GM21529 (cell line): Measurements from ENCODE around the gene NIPBL.
"Not testable (repeated sequence)": the region's sequence is repeated elsewhere in the genome, so short reads cannot be mapped to it uniquely, and the experiment has no call there.

Experiments used
- ATAC-seq: cut with Tn5 transposase; IDR thresholded peaks from one replicate; pipeline ENCODE4 v1.9.1; 2021; ENCODE audit not compliant: unreplicated experiment

Gene NIPBL

GRCh38 chr5:36878392-36879082 is 2.0 kb downstream of the NIPBL start:
- ATAC-seq = no peak

- ATAC-seq = no peak
Observed at GRCh38 chr5:36879274-36880033, 2.9 kb downstream of the NIPBL start.

GRCh38 chr5:36880761-36881160 is 4.2 kb downstream of the NIPBL start:
- no peak for ATAC-seq

GRCh38 chr5:36881304-36881703 is 4.7 kb downstream of the NIPBL start:
- ATAC-seq = no peak

GRCh38 chr5:36881807-36882206 is 5.2 kb downstream of the NIPBL start:
- no peak for ATAC-seq

- peak; percentile 58 for ATAC-seq
Observed at GRCh38 chr5:36882250-36882649, 5.7 kb downstream of the NIPBL start.

GRCh38 chr5:36883894-36884462 is 7.4 kb downstream of the NIPBL start:
- ATAC-seq = no peak

GRCh38 chr5:36885149-36885548 is 8.6 kb downstream of the NIPBL start:
- ATAC-seq = no peak

GRCh38 chr5:36885566-36886485 is 9.3 kb downstream of the NIPBL start:
- no peak for ATAC-seq

GRCh38 chr5:36886791-36887190 is 10.2 kb downstream of the NIPBL start:
- ATAC-seq = no peak

- no peak for ATAC-seq
Observed at GRCh38 chr5:36887532-36887931, 11.0 kb downstream of the NIPBL start.

- ATAC-seq = no peak
Observed at GRCh38 chr5:36888303-36888702, 11.7 kb downstream of the NIPBL start.

GRCh38 chr5:36889264-36889663 is 12.7 kb downstream of the NIPBL start:
- ATAC-seq = no peak

- no peak for ATAC-seq
Observed at GRCh38 chr5:36891266-36891665, 14.7 kb downstream of the NIPBL start.

GRCh38 chr5:36892085-36892830 is 15.7 kb downstream of the NIPBL start:
- ATAC-seq = not testable (repeated sequence)

- no peak for ATAC-seq
Observed at GRCh38 chr5:36894954-36895353, 18.4 kb downstream of the NIPBL start.

- no peak for ATAC-seq
Observed at GRCh38 chr5:36896476-36896875, 19.9 kb downstream of the NIPBL start.

GRCh38 chr5:36897616-36898015 is 21.0 kb downstream of the NIPBL start:
- no peak for ATAC-seq

- ATAC-seq = no peak
Observed at GRCh38 chr5:36899860-36900259, 23.3 kb downstream of the NIPBL start.

GRCh38 chr5:36900283-36900682 is 23.7 kb downstream of the NIPBL start:
- no peak for ATAC-seq
